Panc1 (cell line): ENCODE results near the gene TAB2. TPM values are rescaled to one million over a fixed set of nuclear protein-coding genes. Genes with fewer than 3 reads are reported as not detected.

Source experiments
- ATAC-seq: fragments of 200-7000 bp; cut with Tn5 transposase; 2 replicates; pipeline ENCODE4 v1.9.1; 2020; ENCODE audit warnings: mild to moderate bottlenecking, moderate library complexity
- BruUV-seq: library from RNA; stranded (reverse); fragments of 400-500 nt; replicated peaks from 2 replicates; lab custom pipeline; 2021; lab: Mats Ljungman, UMichigan
- CTCF ChIA-PET: fragments of 300-600 bp; sonication (Branson Sonifier 250); formaldehyde crosslinking; loops from one replicate; lab custom pipeline; 2022; ENCODE audit warnings: antibody characterized with exemption; lab: Charles Lee
- POLR2A ChIA-PET: fragments of 300-600 bp; sonication (Branson Sonifier 250); formaldehyde crosslinking; loops from one replicate; lab custom pipeline; 2022; ENCODE audit warnings: antibody characterized with exemption; lab: Charles Lee
- DNase-seq: peaks from one replicate; pipeline ENCODE4 v3.0.0-alpha.2; 2010; ENCODE audit warnings: low read depth, low spot score
- H3K27ac ChIP-seq: 2 replicates; pipeline ENCODE4 v1.5.1; 2011; ENCODE audit warnings: mild to moderate bottlenecking, low read length, inconsistent platforms
- H3K27me3 ChIP-seq: fragments of 200-500 bp; sonication (Bioruptor generic); 2 replicates; pipeline ENCODE4 v1.6.0; 2014; ENCODE audit warnings: low read length, inconsistent platforms; ENCODE audit not compliant: control insufficient read depth, insufficient read depth
- H3K36me3 ChIP-seq: fragments of 200-500 bp; sonication (Bioruptor generic); 2 replicates; pipeline ENCODE4 v1.5.1; 2014; ENCODE audit warnings: inconsistent platforms, mild to moderate bottlenecking, low read length, moderate library complexity; ENCODE audit not compliant: control insufficient read depth, insufficient read depth
- H3K4me1 ChIP-seq: 2 replicates; pipeline ENCODE4 v1.5.1; 2011; ENCODE audit warnings: inconsistent platforms, mild to moderate bottlenecking, low read length, moderate library complexity; ENCODE audit not compliant: control insufficient read depth, insufficient read depth
- H3K4me3 ChIP-seq, 2 experiments: 2 replicates each; pipeline ENCODE4 v1.5.1; 2011 to 2012; ENCODE audit warnings: low read depth in 2 of 2, low read length in 2 of 2, mild to moderate bottlenecking in 2 of 2, inconsistent platforms in 1 of 2, moderate library complexity in 1 of 2
- H3K9me3 ChIP-seq: fragments of 200-500 bp; sonication (Bioruptor generic); 2 replicates; pipeline ENCODE4 v1.5.1; 2014; ENCODE audit warnings: low read depth, mild to moderate bottlenecking, inconsistent platforms, low read length, moderate library complexity; ENCODE audit not compliant: control insufficient read depth, insufficient read depth
- POLR2AphosphoS5 ChIP-seq: IDR thresholded peaks from 2 replicates; pipeline ENCODE4 v1.6.1; 2012; ENCODE audit warnings: mild to moderate bottlenecking, low read depth, low read length, moderate library complexity
- REST ChIP-seq, 2 experiments: IDR thresholded peaks; 2 replicates each; pipeline ENCODE4 v1.6.1; 2011 to 2012; ENCODE audit warnings: low read depth in 2 of 2, control low read depth in 1 of 2, low read length in 1 of 2, mild to moderate bottlenecking in 1 of 2, moderate library complexity in 1 of 2; ENCODE audit not compliant: insufficient read depth in 1 of 2
- SIN3A ChIP-seq: IDR thresholded peaks from 2 replicates; pipeline ENCODE4 v1.6.1; 2012; ENCODE audit warnings: low read depth, mild to moderate bottlenecking, low read length, moderate library complexity, borderline replicate concordance; ENCODE audit not compliant: insufficient read depth
- TCF7L2 ChIP-seq: IDR thresholded peaks from 2 replicates; pipeline ENCODE4 v1.6.1; 2011; ENCODE audit warnings: mild to moderate bottlenecking, low read depth, low read length, inconsistent platforms
- in situ Hi-C: cut with HindIII; loops from 2 replicates; pipeline ENCODE4 v1.10.0; 2016; ENCODE audit warnings: low sequenced_read_pairs, low pct_unique_long_range_greater_than_20kb
- intact Hi-C: fragments of 100-400 bp; cut with micrococcal nuclease; formaldehyde crosslinking; loops from one replicate; pipeline ENCODE4 v1.10.0; 2022; ENCODE audit not compliant: unreplicated experiment
- total RNA-seq: library from RNA; stranded (reverse); gene quantifications from one replicate; pipeline ENCODE4 v1.2.1, GENCODE V29; 2021; ENCODE audit not compliant: unreplicated experiment
- TF ChIP-seq, protein P1 (sequence below): fragments of 450-650 bp; IDR thresholded peaks from 2 replicates; pipeline ENCODE4 v1.5.1; 2017; ENCODE audit warnings: mild to moderate bottlenecking

TAB2 gene
- total RNA-seq, 1 experiment from 2014 or later: 47.2 TPM

DNA sequence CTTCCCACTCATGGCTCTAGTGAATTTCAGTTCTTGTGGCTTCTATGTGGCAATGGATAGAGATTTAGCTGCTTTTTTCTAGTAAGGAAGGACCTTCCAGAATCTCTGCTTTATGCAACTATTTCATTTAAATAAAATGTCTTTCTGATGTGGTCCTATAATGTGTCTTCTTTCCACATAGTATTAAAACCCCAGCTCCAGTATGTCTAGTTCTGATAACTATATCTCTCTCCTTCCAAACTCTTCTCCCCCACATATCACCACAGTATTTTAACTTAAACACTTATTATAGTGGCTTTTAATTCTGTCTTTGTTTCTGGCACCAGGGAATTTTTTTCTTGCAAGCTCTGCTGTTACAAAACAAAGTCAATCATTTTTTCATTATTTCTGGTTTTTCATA is 41.9 kb downstream of the TAB2 start:
- TF ChIP-seq POLR2AphosphoS5 (no peak), SIN3A (no peak), TCF7L2 (no peak), REST (IDR thresholded peaks at IDR 0.05; ENCODE audit: insufficient read depth in 1 of 2, low read depth in 2 of 2, low read length in 1 of 2) (no peak)
- TF ChIP-seq, protein P1, sequence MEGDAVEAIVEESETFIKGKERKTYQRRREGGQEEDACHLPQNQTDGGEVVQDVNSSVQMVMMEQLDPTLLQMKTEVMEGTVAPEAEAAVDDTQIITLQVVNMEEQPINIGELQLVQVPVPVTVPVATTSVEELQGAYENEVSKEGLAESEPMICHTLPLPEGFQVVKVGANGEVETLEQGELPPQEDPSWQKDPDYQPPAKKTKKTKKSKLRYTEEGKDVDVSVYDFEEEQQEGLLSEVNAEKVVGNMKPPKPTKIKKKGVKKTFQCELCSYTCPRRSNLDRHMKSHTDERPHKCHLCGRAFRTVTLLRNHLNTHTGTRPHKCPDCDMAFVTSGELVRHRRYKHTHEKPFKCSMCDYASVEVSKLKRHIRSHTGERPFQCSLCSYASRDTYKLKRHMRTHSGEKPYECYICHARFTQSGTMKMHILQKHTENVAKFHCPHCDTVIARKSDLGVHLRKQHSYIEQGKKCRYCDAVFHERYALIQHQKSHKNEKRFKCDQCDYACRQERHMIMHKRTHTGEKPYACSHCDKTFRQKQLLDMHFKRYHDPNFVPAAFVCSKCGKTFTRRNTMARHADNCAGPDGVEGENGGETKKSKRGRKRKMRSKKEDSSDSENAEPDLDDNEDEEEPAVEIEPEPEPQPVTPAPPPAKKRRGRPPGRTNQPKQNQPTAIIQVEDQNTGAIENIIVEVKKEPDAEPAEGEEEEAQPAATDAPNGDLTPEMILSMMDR: no peak
- no peak overlapping the region for H3K27ac ChIP-seq
- no peaks in the 10 kb centered on the region for H3K4me1 ChIP-seq
- POLR2A ChIA-PET: interaction anchor here (0.6 kb wide), 1 partner anchor 34 kb away, joined by 3 read pairs; no protein-coding TSS in a partner anchor
- ATAC-seq: no peak
- H3K36me3 ChIP-seq: peaks cover 3% of the 10 kb centered on the region; the same call in 1 of the 2 replicates
- H3K27me3 ChIP-seq: no peaks in the 10 kb centered on the region
- H3K9me3 ChIP-seq: no peaks in the 10 kb centered on the region
- no peak for DNase-seq
- CTCF ChIA-PET: no interaction called here
- intact Hi-C loops (no loop called here), in situ Hi-C loops (no loop called here)
- BruUV-seq: no TSS peak
- no peak overlapping the region for H3K4me3 ChIP-seq

DNA sequence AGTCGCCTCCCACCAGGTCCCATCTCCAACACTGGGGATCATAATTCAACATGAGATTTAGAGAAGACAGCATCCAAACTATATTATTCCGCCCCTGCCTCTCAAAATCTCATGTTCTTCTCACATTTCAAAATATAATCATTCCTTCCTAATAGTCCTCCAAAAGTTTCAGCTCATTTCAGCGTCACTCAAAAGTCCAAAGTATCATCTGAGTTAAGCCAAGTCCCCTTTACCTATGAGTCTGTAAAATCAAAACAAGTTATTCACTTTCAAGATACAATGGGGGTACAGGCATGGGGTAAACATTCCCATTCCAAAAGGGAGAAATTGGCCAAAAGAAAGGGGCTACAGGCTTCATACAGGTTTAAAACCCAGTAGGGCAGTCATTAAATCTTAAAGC is 43.0 kb downstream of the TAB2 start:
- ChIA-PET CTCF (no interaction called here), POLR2A (no interaction called here)
- no peak for DNase-seq
- TF ChIP-seq POLR2AphosphoS5 (no peak), SIN3A (no peak), TCF7L2 (no peak), REST (IDR thresholded peaks at IDR 0.05; ENCODE audit: insufficient read depth in 1 of 2, low read depth in 2 of 2, low read length in 1 of 2) (no peak)
- TF ChIP-seq, protein P1: no peak
- intact Hi-C loops: no loop called here
- Histone ChIP-seq H3K4me1 (no peaks in the 10 kb centered on the region), H3K27me3 (no peaks in the 10 kb centered on the region), H3K27ac (no peak overlapping the region), H3K4me3 (no peak overlapping the region), H3K36me3 (peaks cover 3% of the 10 kb centered on the region; the same call in 1 of the 2 replicates), H3K9me3 (no peaks in the 10 kb centered on the region)
- in situ Hi-C loops: no loop called here
- ATAC-seq: no peak
- BruUV-seq: no TSS peak
